Small intestine (tissue), 7 donors: ENCODE results near the gene STK38L. TPM values are rescaled to one million over a fixed set of nuclear protein-coding genes. Genes with fewer than 3 reads are reported as not detected.
A peak's percentile ranks its signal among the peaks of the same experiment; 100 is the strongest.

Experiments used
- DNase-seq, 2 donors: peaks; one replicate each; pipeline versions ENCODE4 v3.0.0 to v3.0.0-alpha.2; 2013
- FAIRE-seq: peaks from 2 replicates; lab custom pipeline; 2012; peaks lifted over from hg19 to GRCh38; lab: Jason Lieb, UNC
- H3K27ac ChIP-seq, 3 donors: one replicate each; pipeline ENCODE4 v1.5.1; 2013; ENCODE audit warnings: low read length in 2 of 3, mild to moderate bottlenecking in 2 of 3, control low read depth in 1 of 3, inconsistent platforms in 1 of 3, low read depth in 1 of 3, moderate library complexity in 1 of 3
- H3K27me3 ChIP-seq, 3 donors: one replicate each; pipeline ENCODE4 v1.6.1; 2013; ENCODE audit warnings: low read length in 3 of 3, inconsistent platforms in 1 of 3; ENCODE audit not compliant: control insufficient read depth in 3 of 3, insufficient read depth in 3 of 3
- H3K36me3 ChIP-seq, 3 donors: one replicate each; pipeline ENCODE4 v1.6.1; 2013; ENCODE audit warnings: low read length in 3 of 3, inconsistent platforms in 1 of 3, low read depth in 1 of 3, mild to moderate bottlenecking in 1 of 3, moderate library complexity in 1 of 3; ENCODE audit not compliant: control insufficient read depth in 3 of 3, insufficient read depth in 2 of 3
- H3K4me1 ChIP-seq, 3 donors: one replicate each; pipeline ENCODE4 v1.6.1; 2013; ENCODE audit warnings: low read length in 2 of 3, inconsistent platforms in 1 of 3, low read depth in 1 of 3, mild to moderate bottlenecking in 1 of 3, moderate library complexity in 1 of 3; ENCODE audit not compliant: control insufficient read depth in 3 of 3, insufficient read depth in 2 of 3
- H3K4me3 ChIP-seq, 3 donors: one replicate each; pipeline ENCODE4 v1.5.1; 2013; ENCODE audit warnings: low read length in 3 of 3, control low read depth in 1 of 3, inconsistent platforms in 1 of 3, low read depth in 1 of 3, mild to moderate bottlenecking in 1 of 3, moderate library complexity in 1 of 3
- H3K9me3 ChIP-seq, 2 donors: one replicate each; pipeline ENCODE4 v1.6.1; 2013; ENCODE audit warnings: low read depth in 1 of 2, low read length in 1 of 2; ENCODE audit not compliant: control insufficient read depth in 2 of 2, insufficient read depth in 1 of 2
- WGBS, 3 donors: extraction: QIAGEN DNeasy Blood & Tissue Kit; methylation state at CpG; one replicate each; pipeline ENCODE4 v1.1.7; 2013; 5-methylcytosine and 5-hydroxymethylcytosine counted together
- polyA plus RNA-seq, 4 donors: library from polyadenylated mRNA; stranded (reverse) in 3 of 4; unstranded in 1 of 4; fragments of 200-250 nt in 3 of 4; fragments of 120-200 nt in 1 of 4; gene quantifications; one replicate each; pipeline versions ENCODE4 v1.2.1 to v1.2.3, GENCODE V29; 2013
- donor health status: healthy with polysubstance abuse.
- donor health status: control.
- donor health status: control.
- donor health status: Bipolar disorder and iron deficiency.
- donor health status: healthy.

STK38L gene
- polyA plus RNA-seq, 4 donors: 5.8 to 23.8 (median 10.6) TPM

DNA sequence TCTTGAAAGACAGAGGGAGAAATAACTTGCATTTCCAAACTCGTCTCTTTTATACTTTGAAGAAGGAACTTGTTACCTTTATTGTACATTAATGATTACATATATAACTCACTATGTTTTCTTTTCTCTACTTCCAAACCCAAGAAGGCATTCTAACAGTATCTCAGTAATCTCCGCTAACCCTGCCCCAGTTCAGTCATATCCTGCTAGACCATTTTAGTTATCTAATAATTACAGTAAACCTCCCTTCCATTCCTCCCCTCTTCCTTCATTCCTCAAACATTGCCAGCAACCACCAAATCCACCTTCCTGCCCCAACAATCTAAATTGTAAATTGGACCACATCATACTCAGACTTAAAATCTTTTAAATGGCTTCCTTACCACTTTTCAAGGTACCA, 30.6 kb downstream of the STK38L start:
- Histone ChIP-seq H3K4me1 (peaks cover 4 to 36% (median 18%) of the 10 kb centered on the region in 3 donors), H3K9me3 (peaks cover 0 to under 1% of the 10 kb centered on the region in 2 donors), H3K27me3 (no peaks in the 10 kb centered on the region), H3K36me3 (peaks cover 0 to 4% (median 2%) of the 10 kb centered on the region in 3 donors), H3K27ac (no peak overlapping the region), H3K4me3 (no peak overlapping the region)
- WGBS, 3 donors: 64 to 81% (median 80%) methylated on average over 2 of the region's 2 CpGs
- no peak for DNase-seq
- FAIRE-seq: no peak

DNA sequence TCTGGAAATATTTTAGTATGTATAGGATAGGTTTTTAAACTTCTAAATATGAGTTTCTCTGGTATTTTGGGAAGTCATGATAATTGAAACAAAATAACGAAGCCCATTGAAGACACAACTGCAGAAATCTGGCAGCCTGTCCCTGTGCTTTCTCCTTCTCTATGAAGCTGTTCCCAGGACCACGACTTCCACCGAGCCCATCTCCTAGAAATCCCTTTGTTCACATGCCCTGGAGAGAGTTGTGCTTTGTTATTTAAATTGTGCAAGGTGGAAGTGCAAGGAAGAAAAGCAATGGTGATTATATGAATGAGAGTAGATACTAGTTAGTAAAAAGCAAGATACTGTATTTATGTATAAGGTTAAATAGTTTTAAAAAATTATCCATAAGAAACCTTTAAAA, 32.2 kb downstream of the STK38L start:
- DNase-seq (no peak), FAIRE-seq (no peak)
- peaks cover 0 to 2% (median 0%) of the 10 kb centered on the region in 3 donors for H3K36me3 ChIP-seq
- no peaks in the 10 kb centered on the region for H3K9me3 ChIP-seq
- 82 to 91% (median 87%) methylated on average over 3 of the region's 3 CpGs for WGBS, 3 donors
- H3K4me1 ChIP-seq: peaks cover 7 to 45% (median 21%) of the 10 kb centered on the region in 3 donors
- H3K27me3 ChIP-seq: no peaks in the 10 kb centered on the region
- no peak overlapping the region for H3K27ac ChIP-seq
- H3K4me3 ChIP-seq: no peak overlapping the region

DNA sequence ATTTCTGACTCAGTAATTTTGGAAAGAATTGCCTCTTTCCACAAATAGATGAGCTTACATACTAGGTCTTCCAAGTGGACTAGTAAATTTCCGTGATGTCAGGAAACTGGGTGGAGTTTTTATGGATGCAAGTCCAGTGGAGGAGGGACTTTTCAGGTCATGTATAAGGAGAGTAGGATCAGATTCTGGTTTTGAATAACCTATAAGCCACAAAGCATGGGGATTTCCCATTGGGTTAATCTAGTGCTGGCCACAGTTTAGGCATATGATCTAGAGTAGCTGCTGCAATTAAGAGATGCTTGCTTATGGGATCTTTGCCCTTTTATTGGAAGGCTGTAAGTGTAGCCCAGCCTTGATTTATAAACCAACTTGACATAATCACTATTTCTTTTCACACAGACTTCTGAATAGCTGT, 33.8 kb downstream of the STK38L start:
- Histone ChIP-seq H3K9me3 (no peaks in the 10 kb centered on the region), H3K27me3 (no peaks in the 10 kb centered on the region), H3K36me3 (peaks cover 0 to 2% (median 0%) of the 10 kb centered on the region in 3 donors), H3K27ac (peak overlapping the region; percentile 20 to 58 (median 29)), H3K4me3 (no peak overlapping the region), H3K4me1 (peaks cover 8 to 34% (median 24%) of the 10 kb centered on the region in 3 donors)
- FAIRE-seq (peak; percentile 5), DNase-seq (peak; percentile 73 to 89)
- WGBS, 3 donors: 7 to 40% (median 30%) methylated on average over 1 of the region's 1 CpG

DNA sequence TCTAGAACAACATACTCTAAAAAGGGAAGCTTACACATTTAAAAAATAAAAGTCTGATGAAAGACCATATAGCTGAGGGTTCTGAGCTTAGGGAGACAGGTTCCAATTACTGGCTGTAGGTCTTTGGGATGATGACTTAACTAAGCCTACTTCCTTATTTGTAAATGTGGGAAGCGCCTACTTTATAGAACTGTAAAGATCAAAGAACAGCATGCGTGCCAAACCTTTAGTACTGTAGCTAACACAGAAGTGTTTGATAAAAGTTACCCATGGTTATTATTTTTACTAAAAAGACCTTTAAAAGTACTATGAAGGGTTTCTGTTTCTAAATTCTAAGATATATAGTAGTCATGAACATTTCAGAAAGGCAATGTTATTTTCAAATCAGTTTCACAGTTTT, 35.7 kb downstream of the STK38L start:
- FAIRE-seq: peak; percentile 5
- Histone ChIP-seq H3K36me3 (no peaks in the 10 kb centered on the region), H3K9me3 (no peaks in the 10 kb centered on the region), H3K4me1 (peaks cover 5 to 28% (median 21%) of the 10 kb centered on the region in 3 donors), H3K27me3 (no peaks in the 10 kb centered on the region), H3K4me3 (no peak overlapping the region), H3K27ac (peak overlapping the region in 1 of 3 donors; percentile 16)
- peak; percentile 62 to 82 for DNase-seq
- WGBS, 3 donors: 18 to 39% (median 33%) methylated on average over 2 of the region's 2 CpGs

DNA sequence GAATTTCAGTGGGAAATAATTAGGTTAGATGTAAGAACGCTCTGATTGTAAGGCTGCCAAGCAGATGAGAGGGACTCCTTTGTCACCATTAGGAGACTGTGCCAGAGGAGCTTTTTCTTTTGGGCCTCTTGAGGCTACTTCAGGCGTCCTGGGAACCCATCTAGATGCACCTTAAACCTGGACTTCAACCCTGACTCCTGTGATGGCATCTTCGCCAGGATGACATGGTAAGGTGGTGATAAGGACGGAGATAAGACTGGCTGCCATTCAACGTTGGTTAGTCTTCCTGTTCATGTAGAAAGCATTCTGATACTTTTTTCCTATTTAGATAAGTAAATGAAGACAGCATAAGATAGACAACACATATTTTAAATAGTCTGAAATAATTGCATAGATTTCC, 36.3 kb downstream of the STK38L start:
- Histone ChIP-seq H3K4me1 (peaks cover 5 to 28% (median 21%) of the 10 kb centered on the region in 3 donors), H3K27ac (peak overlapping the region; percentile 16 to 41 (median 32)), H3K36me3 (no peaks in the 10 kb centered on the region), H3K4me3 (no peak overlapping the region), H3K9me3 (no peaks in the 10 kb centered on the region), H3K27me3 (no peaks in the 10 kb centered on the region)
- WGBS, 3 donors: 18 to 59% (median 46%) methylated on average over 5 of the region's 5 CpGs
- DNase-seq (peak; percentile 49 to 78), FAIRE-seq (no peak)

DNA sequence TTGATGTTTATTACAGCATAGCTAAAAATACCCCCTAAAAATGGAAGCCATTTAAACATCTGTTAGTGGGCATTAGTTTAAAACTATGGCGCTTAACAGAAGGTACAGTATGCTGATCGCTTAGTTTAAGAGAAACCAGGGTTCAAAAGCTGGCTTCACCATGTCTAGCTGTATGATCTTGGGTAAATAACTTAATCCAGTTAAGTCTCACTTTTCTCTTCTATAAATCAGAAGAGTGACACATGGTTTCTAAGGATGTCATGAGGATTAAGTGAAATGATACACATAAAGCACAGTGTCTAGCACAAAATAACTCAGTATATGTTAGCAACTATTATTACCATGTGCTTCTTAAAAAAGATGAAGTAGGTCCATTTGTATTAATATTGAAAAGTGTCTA, 38.7 kb downstream of the STK38L start:
- no peak overlapping the region for H3K27ac ChIP-seq
- FAIRE-seq: no peak
- WGBS, 3 donors: 95 to 99% (median 98%) methylated on average over 2 of the region's 2 CpGs

DNA sequence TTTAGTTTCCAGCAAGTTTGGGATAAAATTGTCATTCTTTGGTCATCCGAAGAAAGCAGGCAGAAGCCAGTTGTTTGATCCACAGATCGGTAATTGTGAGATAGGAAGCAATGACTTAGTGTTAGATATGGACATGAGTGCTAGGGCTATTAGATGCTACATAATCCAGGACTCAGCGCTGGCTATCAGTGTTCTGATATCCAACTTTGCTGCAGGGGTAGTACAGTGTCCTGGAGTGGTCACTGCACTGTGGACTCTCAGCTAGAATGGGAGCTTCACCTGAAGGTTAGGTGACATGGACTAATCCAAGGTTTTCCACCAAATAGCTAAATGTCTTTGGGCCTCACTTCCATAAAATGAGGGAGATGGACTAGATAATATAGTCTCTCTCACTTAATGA, 39.9 kb downstream of the STK38L start:
- Histone ChIP-seq H3K4me1 (peaks cover 4 to 15% (median 10%) of the 10 kb centered on the region in 3 donors), H3K4me3 (no peak overlapping the region), H3K36me3 (peaks cover 0 to 3% (median 2%) of the 10 kb centered on the region in 3 donors), H3K9me3 (no peaks in the 10 kb centered on the region), H3K27me3 (no peaks in the 10 kb centered on the region), H3K27ac (no peak overlapping the region)
- FAIRE-seq: no peak
- 84 to 94% (median 90%) methylated on average over 3 of the region's 3 CpGs for WGBS, 3 donors
- DNase-seq: no peak

More for the DNA sequence above, 38.7 kb downstream of the STK38L start:
- Histone ChIP-seq H3K9me3 (no peaks in the 10 kb centered on the region), H3K36me3 (peaks cover 0 to under 1% (median 0%) of the 10 kb centered on the region in 3 donors), H3K4me1 (peaks cover 5 to 22% (median 17%) of the 10 kb centered on the region in 3 donors), H3K4me3 (no peak overlapping the region), H3K27me3 (no peaks in the 10 kb centered on the region)
- no peak for DNase-seq

DNA sequence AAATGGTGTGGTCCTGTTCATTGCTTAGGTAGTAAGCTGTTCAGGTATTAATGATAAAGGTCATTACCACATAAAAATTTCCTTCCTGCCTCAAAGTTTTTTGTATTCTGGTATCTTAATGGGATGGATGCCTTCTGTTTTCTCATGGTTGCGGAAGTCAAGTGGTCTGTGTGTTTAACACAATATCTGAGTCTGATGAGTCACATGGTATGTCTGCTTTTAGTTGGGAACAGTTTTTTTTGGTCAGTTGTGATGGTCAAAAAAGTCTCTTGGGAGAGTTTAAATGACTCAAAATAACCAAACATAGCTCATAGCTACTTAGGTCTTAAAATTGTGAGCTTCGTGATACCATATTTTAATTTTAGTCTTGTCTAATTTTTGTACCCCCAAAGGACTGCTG, 40.7 kb downstream of the STK38L start:
- Histone ChIP-seq H3K27me3 (no peaks in the 10 kb centered on the region), H3K36me3 (peaks cover 0 to 3% (median 2%) of the 10 kb centered on the region in 3 donors), H3K4me1 (peaks cover 4 to 14% (median 13%) of the 10 kb centered on the region in 3 donors), H3K27ac (no peak overlapping the region), H3K4me3 (no peak overlapping the region), H3K9me3 (no peaks in the 10 kb centered on the region)
- DNase-seq (no peak), FAIRE-seq (no peak)
- 70 to 91% (median 90%) methylated on average over 2 of the region's 2 CpGs for WGBS, 3 donors

DNA sequence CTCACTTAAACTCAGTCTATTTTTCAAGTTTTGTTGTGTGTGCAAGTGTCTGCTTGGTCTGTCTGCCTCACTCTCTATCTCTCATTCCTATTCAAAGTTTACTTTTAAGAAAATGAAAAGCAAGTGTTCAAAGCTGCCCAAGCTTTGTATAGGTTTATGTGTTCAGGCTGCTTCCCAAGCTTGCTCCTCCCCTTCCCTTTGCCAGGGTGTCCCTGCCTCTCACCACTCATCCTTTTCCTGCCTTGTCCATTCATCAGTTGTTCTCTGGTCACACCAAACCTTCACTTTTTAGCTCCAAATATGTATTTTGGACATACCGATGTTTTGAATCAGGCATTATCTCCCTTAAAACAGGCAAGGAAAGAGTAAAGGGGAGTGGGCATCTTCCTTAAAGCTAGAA, 41.3 kb downstream of the STK38L start:
- Histone ChIP-seq H3K27me3 (no peaks in the 10 kb centered on the region), H3K4me1 (peaks cover 4 to 14% (median 14%) of the 10 kb centered on the region in 3 donors), H3K27ac (no peak overlapping the region), H3K4me3 (no peak overlapping the region), H3K36me3 (peaks cover 0 to 3% (median 2%) of the 10 kb centered on the region in 3 donors), H3K9me3 (no peaks in the 10 kb centered on the region)
- no peak for DNase-seq
- FAIRE-seq: no peak
- 87 to 96% (median 96%) methylated on average over 1 of the region's 1 CpG for WGBS, 3 donors
